ELR (cell line): Measurements from ENCODE around the gene KDM2A.
A peak's percentile ranks its signal among the peaks of the same experiment; 100 is the strongest.

ENCODE experiments used
- DNase-seq: peaks from one replicate; pipeline ENCODE4 v3.0.0-alpha.2; 2015; ENCODE audit warnings: low read depth

KDM2A gene

GRCh38 chr11:67238894-67239782, 120.1 kb downstream of the KDM2A start:
- DNase-seq = peak; percentile 50

GRCh38 chr11:67239783-67240575, 120.9 kb downstream of the KDM2A start:
- peak; percentile 99 for DNase-seq

- peak; percentile 82 for DNase-seq
These were observed 121.7 kb downstream of the KDM2A start for GRCh38 chr11:67240576-67241389.

DNA sequence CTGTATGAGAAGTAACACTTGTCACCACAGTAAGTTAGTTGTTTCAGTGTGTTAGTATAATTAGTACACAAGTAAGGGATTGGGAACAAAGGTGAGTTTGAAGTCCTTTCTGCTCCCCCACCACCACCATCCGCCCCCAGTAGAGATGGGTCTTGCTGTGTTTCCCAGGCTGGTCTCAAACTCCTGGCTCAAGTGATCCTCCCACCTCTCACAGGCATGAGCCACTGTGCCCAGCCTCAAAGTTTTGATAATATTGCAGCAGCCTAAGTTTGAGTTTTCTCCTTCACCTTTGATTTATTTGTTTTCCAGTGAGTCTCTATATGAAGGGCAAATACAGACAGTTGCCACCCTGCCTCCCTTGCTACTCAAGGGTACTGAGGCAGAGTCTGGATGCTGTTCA, 123.5 kb downstream of the KDM2A start:
- DNase-seq = no peak

DNA sequence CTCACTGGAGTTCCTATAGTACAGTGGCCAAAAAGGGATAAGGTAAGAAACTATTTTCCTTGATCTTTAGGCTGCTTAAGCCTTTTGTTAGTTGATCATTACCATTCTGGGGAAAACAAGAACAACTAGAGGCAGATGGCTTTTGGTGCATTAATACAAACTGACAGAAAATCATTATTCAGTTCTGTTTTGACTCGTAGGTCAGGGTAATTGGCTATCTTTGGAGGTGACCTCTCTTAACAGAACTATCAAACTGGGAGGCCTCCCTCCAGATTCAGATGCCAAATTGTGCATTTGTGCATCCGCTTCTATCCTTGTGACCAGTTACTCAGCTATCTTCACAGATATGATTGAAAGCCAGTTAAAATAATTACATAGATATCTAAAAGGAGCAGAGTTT, 124.0 kb downstream of the KDM2A start:
- DNase-seq = no peak

DNA sequence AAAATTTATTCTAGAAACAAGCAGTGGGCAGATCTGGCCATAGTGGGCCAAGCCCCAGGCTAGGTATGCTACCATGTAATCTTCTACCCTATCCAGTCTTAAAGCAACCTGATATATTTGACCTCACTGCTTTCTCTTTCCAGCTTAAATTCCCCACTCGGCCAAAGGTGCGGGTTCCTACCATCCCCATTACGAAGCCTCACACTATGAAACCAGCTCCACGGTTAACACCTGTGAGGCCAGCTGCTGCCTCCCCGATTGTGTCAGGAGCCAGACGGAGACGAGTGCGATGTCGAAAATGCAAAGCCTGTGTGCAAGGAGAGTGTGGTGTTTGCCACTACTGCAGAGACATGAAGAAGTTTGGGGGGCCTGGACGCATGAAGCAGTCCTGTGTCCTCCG, 126.0 kb downstream of the KDM2A start:
- no peak for DNase-seq

GRCh38 chr11:67247946-67248550, 129.0 kb downstream of the KDM2A start:
- no peak for DNase-seq

- DNase-seq = peak; percentile 31
These were observed 129.6 kb downstream of the KDM2A start for GRCh38 chr11:67248653-67249052.

DNA sequence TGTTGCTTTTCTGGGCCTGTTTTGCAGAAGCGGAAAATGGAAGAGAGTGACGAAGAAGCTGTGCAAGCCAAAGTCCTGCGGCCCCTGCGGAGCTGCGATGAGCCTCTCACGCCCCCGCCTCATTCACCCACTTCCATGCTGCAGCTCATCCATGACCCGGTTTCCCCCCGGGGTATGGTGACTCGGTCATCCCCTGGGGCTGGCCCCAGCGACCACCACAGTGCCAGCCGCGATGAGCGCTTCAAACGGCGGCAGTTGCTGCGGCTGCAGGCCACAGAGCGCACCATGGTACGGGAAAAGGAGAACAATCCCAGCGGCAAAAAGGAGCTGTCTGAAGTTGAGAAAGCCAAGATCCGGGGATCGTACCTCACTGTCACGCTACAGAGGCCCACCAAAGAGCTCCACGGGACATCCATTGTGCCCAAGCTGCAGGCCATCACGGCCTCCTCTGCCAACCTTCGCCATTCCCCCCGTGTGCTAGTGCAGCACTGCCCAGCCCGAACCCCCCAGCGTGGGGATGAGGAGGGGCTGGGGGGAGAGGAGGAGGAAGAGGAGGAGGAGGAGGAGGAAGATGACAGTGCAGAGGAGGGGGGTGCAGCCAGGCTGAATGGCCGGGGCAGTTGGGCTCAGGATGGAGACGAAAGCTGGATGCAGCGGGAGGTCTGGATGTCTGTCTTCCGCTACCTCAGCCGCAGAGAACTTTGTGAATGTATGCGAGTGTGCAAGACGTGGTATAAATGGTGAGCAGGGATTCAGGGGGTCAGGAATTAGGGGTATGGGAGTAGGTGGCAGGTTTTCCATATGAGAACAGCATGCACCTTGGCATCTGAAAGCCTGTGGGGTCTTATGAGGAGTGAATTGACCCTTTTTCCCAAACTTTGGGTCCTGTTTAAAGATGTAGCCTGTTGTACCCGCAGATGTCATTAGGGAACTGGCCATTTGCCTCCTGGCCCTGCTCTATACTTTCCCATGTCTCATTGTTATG, 131.3 kb downstream of the KDM2A start:
- no peak for DNase-seq

DNA sequence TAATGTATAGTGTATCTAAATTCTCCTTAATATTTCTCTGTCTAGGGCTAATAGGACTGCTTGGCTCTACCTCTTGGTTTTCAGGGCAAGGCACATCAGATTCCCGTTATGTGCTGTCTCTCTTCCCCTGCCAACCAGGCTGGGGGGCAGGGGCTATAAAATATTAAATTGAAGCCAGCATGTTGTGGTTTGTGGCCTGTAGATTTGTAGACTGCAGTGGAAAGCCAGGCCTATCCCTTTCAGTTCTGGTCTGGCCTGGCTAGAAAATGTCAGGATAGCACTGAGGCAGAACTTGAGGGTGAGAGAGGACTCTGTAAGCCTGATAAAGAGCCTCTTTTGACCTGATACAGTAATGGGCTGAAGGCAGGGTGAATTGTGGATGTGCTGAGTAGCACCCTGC, 132.8 kb downstream of the KDM2A start:
- no peak for DNase-seq

DNA sequence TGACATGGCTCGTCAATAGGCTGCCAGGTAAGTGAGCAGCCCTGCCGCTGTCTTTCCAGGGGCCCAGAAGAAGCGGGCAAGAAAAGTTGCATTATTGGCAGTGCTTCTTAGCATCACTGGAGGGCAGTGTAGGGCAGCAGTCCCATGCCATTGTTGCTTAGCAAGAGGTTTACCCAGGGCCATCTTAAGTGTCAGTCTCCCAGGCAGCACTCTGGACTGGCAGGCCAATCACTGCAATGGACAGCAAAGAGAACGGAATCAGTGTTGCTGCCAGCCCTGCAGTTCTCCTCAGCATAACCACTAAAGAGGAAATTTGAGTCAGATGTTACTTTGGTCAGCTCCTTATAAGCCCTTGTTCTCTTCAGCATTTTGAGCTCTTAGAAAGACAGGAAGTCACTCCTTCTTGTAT, 133.8 kb downstream of the KDM2A start:
- peak; percentile 60 for DNase-seq

- DNase-seq = no peak
These were observed 135.0 kb downstream of the KDM2A start for GRCh38 chr11:67253872-67254624.

GRCh38 chr11:67254798-67255197, 135.7 kb downstream of the KDM2A start:
- DNase-seq = no peak

- no peak for DNase-seq
These were observed 136.3 kb downstream of the KDM2A start for GRCh38 chr11:67255353-67255752.

- DNase-seq = no peak
These were observed 136.8 kb downstream of the KDM2A start for GRCh38 chr11:67255864-67256263.

- no peak for DNase-seq
These were observed 137.5 kb downstream of the KDM2A start for GRCh38 chr11:67256477-67257135.

GRCh38 chr11:67260406-67260805, 141.3 kb downstream of the KDM2A start:
- no peak for DNase-seq

DNA sequence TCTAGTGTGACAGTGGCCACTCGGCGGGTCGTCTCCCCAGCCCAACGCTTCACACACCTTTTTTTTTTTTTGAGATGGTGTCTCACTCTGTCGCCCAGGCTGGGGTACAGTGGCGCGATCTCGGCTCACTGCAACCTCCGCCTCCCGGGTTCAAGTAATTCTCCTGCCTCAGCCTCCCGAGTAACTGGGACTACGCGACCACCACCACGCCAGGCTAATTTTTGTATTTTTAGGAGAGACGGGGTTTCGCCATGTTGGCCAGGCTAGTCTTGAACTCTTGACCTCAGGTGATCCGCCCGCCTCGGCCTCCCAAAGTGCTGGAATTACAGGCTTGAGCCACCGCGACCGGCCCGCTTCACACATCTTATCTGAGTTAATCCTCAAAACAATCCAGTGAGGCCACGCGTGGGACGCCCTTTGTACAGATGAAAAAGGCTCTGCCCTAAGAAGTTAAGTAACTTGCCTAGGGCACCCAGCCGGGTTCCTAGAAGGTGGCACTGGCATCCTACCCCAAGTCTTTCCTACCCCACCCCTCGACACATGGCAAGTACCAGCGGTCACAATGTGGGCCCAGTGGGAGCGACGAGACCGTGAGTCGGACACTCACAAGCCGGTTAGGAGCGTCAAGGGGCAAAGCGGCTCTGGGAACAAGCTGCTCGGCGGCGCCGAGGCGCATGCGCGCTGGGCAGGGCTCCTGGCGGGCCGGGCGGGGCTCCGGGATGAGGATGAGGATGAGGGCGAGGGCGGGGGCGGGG, 142.0 kb downstream of the KDM2A start:
- DNase-seq = peak; percentile 68

GRCh38 chr11:67261640-67261945, 142.5 kb downstream of the KDM2A start:
- DNase-seq = no peak
